G401.6 (cell line): Measurements from ENCODE around the gene LRRC7.

Source experiments
- FAIRE-seq: peaks from 2 replicates; lab custom pipeline; 2012; peaks lifted over from hg19 to GRCh38; lab: Jason Lieb, UNC

LRRC7 gene

GRCh38 chr1:69567652-69568420 lies at the start of gene LRRC7:
Gene LRRC7 (plus strand): TSS chr1:69567922. CDS start chr1:69568640, 718 bp downstream.
- no peak for FAIRE-seq

GRCh38 chr1:69519006-69519405 lies 48.7 kb upstream of the LRRC7 start:
- no peak for FAIRE-seq

- no peak for FAIRE-seq
Measured at GRCh38 chr1:69520326-69520725, 47.4 kb upstream of the LRRC7 start.

- no peak for FAIRE-seq
Measured at GRCh38 chr1:69523032-69523431, 44.7 kb upstream of the LRRC7 start.

GRCh38 chr1:69523461-69523860 lies 44.3 kb upstream of the LRRC7 start:
- FAIRE-seq: no peak

- FAIRE-seq: no peak
Measured at GRCh38 chr1:69524015-69524414, 43.7 kb upstream of the LRRC7 start.

- FAIRE-seq: no peak
Measured at GRCh38 chr1:69527273-69527672, 40.4 kb upstream of the LRRC7 start.

- FAIRE-seq: no peak
Measured at GRCh38 chr1:69528376-69528775, 39.3 kb upstream of the LRRC7 start.

GRCh38 chr1:69533343-69533742 lies 34.4 kb upstream of the LRRC7 start:
- FAIRE-seq: no peak

- FAIRE-seq: no peak
Measured at GRCh38 chr1:69534829-69535228, 32.9 kb upstream of the LRRC7 start.

GRCh38 chr1:69535490-69535889 lies 32.2 kb upstream of the LRRC7 start:
- FAIRE-seq: no peak

- FAIRE-seq: no peak
Measured at GRCh38 chr1:69540052-69540451, 27.7 kb upstream of the LRRC7 start.

- no peak for FAIRE-seq
Measured at GRCh38 chr1:69551476-69552324, 16.0 kb upstream of the LRRC7 start.

- FAIRE-seq: no peak
Measured at GRCh38 chr1:69553726-69554125, 14.0 kb upstream of the LRRC7 start.

GRCh38 chr1:69568421-69569174 lies 876 bp downstream of the LRRC7 start:
- FAIRE-seq: no peak

GRCh38 chr1:69569175-69569541 lies 1.4 kb downstream of the LRRC7 start:
- FAIRE-seq: no peak

- no peak for FAIRE-seq
Measured at GRCh38 chr1:69569576-69570328, 2.0 kb downstream of the LRRC7 start.

GRCh38 chr1:69570356-69570755 lies 2.6 kb downstream of the LRRC7 start:
- FAIRE-seq: no peak

- no peak for FAIRE-seq
Measured at GRCh38 chr1:69572921-69573320, 5.2 kb downstream of the LRRC7 start.

- FAIRE-seq: no peak
Measured at GRCh38 chr1:69573911-69574310, 6.2 kb downstream of the LRRC7 start.

GRCh38 chr1:69585666-69586065 lies 17.9 kb downstream of the LRRC7 start:
- FAIRE-seq: no peak

GRCh38 chr1:69587391-69587790 lies 19.7 kb downstream of the LRRC7 start:
- FAIRE-seq: no peak
